CD8-positive, alpha-beta memory T cell (primary cell): Measurements from ENCODE around the gene VAV2. TPM values are rescaled to one million over a fixed set of nuclear protein-coding genes. Genes with fewer than 3 reads are reported as not detected.

Experiments used
- CTCF ChIA-PET: fragments of 350-600 bp; sonication (Branson Sonifier 250); formaldehyde crosslinking; loops from one replicate; lab custom pipeline; 2021; ENCODE audit warnings: antibody characterized with exemption; lab: Charles Lee
- POLR2A ChIA-PET: fragments of 350-600 bp; sonication (Branson Sonifier 250); formaldehyde crosslinking; loops from one replicate; lab custom pipeline; 2021; ENCODE audit warnings: antibody characterized with exemption; lab: Charles Lee
- DNase-seq, 5 donors: peaks; one replicate each; pipeline versions ENCODE4 v3.0.0 to v3.0.0-alpha.2; 2020 to 2022; ENCODE audit warnings: mixed read lengths in 1 of 5
- H3K27ac ChIP-seq: one replicate; pipeline ENCODE4 v1.7.0; 2013; ENCODE audit warnings: low read depth, mild to moderate bottlenecking, low read length, moderate library complexity
- H3K27me3 ChIP-seq: 2 replicates; pipeline ENCODE4 v1.7.0; 2013; ENCODE audit warnings: low read length, mild to moderate bottlenecking; ENCODE audit not compliant: insufficient read depth, poor library complexity, severe bottlenecking
- H3K36me3 ChIP-seq: 2 replicates; pipeline ENCODE4 v1.7.0; 2013; ENCODE audit warnings: mild to moderate bottlenecking, low read length, moderate library complexity; ENCODE audit not compliant: insufficient read depth
- H3K4me1 ChIP-seq: 2 replicates; pipeline ENCODE4 v1.7.0; 2013; ENCODE audit warnings: mild to moderate bottlenecking, low read length, moderate library complexity; ENCODE audit not compliant: insufficient read depth
- H3K4me3 ChIP-seq: 2 replicates; pipeline ENCODE4 v1.7.0; 2013; ENCODE audit warnings: mild to moderate bottlenecking, low read length
- H3K9me3 ChIP-seq: 2 replicates; pipeline ENCODE4 v1.7.0; 2013; ENCODE audit warnings: mild to moderate bottlenecking, low read length
- H3K27ac Mint-ChIP-seq, 8 donors: one replicate each; pipeline ENCODE4 v1.8.0; 2020 to 2021; ENCODE audit warnings: mixed read lengths in 8 of 8, mild to moderate bottlenecking in 6 of 8, inconsistent platforms in 3 of 8, moderate library complexity in 3 of 8
- H3K27me3 Mint-ChIP-seq, 2 donors: one replicate each; pipeline ENCODE4 v1.8.0; 2020 to 2021; ENCODE audit warnings: mixed read lengths in 2 of 2, mild to moderate bottlenecking in 1 of 2, moderate library complexity in 1 of 2
- H3K36me3 Mint-ChIP-seq, 3 donors: one replicate each; pipeline ENCODE4 v1.8.0; 2020 to 2021; ENCODE audit warnings: mixed read lengths in 3 of 3, inconsistent platforms in 1 of 3, mild to moderate bottlenecking in 1 of 3
- H3K4me1 Mint-ChIP-seq, 3 donors: one replicate each; pipeline ENCODE4 v1.8.0; 2020 to 2021; ENCODE audit warnings: mixed read lengths in 3 of 3, inconsistent platforms in 1 of 3, mild to moderate bottlenecking in 1 of 3
- H3K4me3 Mint-ChIP-seq, 7 donors: one replicate each; pipeline ENCODE4 v1.8.0; 2020 to 2021; ENCODE audit warnings: mixed read lengths in 7 of 7, mild to moderate bottlenecking in 6 of 7, moderate library complexity in 4 of 7, inconsistent platforms in 2 of 7
- H3K9me3 Mint-ChIP-seq, 5 donors: one replicate each; pipeline ENCODE4 v1.8.0; 2020 to 2022; ENCODE audit warnings: mixed read lengths in 5 of 5, mild to moderate bottlenecking in 3 of 5, moderate library complexity in 2 of 5, inconsistent platforms in 1 of 5
- polyA plus RNA-seq: library from polyadenylated mRNA; unstranded; fragments of 300-500 nt; fragmentation: Illumina TruSeq; gene quantifications from one replicate; pipeline ENCODE4 v1.2.3, GENCODE V29; 2021
- total RNA-seq, 2 experiments: library from RNA; stranded (reverse); gene quantifications; one replicate each; pipeline ENCODE4 v1.2.3, GENCODE V29; 2021

VAV2 gene
- total and polyA plus RNA-seq, 3 experiments from 2014 or later: 1.1 to 7.6 (median 6.0) TPM

- peaks cover 24 to 82% (median 30%) of the 10 kb centered on the region in 3 donors for H3K36me3 Mint-ChIP-seq
- peaks cover 11% of the 10 kb centered on the region for H3K36me3 ChIP-seq
- DNase-seq: peak in 1 of 5 donors; percentile 41
- H3K9me3 ChIP-seq: peaks cover 4% of the 10 kb centered on the region
- H3K4me3 Mint-ChIP-seq: no peak overlapping the region
- no peaks in the 10 kb centered on the region for H3K27me3 Mint-ChIP-seq
- peak overlapping the region in 1 of 8 donors; percentile 69 for H3K27ac Mint-ChIP-seq
- no peaks in the 10 kb centered on the region for H3K4me1 ChIP-seq
- H3K27me3 ChIP-seq: no peaks in the 10 kb centered on the region
- H3K4me1 Mint-ChIP-seq: peaks cover 0 to 2% (median 0%) of the 10 kb centered on the region in 3 donors
- H3K9me3 Mint-ChIP-seq: peaks cover 2 to 14% (median 5%) of the 10 kb centered on the region in 5 donors
- H3K27ac ChIP-seq: no peak overlapping the region
- ChIA-PET CTCF (interaction anchor here (1.3 kb wide), 1 partner anchor 10 kb away, joined by 4 read pairs; no protein-coding TSS in a partner anchor), POLR2A (no interaction called here)
- H3K4me3 ChIP-seq: no peak overlapping the region
Measured at GRCh38 chr9:134035041-134036039, 43.2 kb upstream of the VAV2 start.

- H3K27me3 ChIP-seq: no peaks in the 10 kb centered on the region
- no peaks in the 10 kb centered on the region for H3K4me1 ChIP-seq
- peaks cover 0 to under 1% (median 0%) of the 10 kb centered on the region in 3 donors for H3K4me1 Mint-ChIP-seq
- no peak overlapping the region for H3K27ac ChIP-seq
- no peak for DNase-seq
- no peak overlapping the region for H3K4me3 Mint-ChIP-seq
- H3K27me3 Mint-ChIP-seq: no peaks in the 10 kb centered on the region
- H3K9me3 Mint-ChIP-seq: peaks cover 2 to 13% (median 5%) of the 10 kb centered on the region in 5 donors
- ChIA-PET POLR2A (no interaction called here), CTCF (interaction anchor here (1.3 kb wide), 1 partner anchor 9 kb away, joined by 4 read pairs; no protein-coding TSS in a partner anchor)
- H3K36me3 Mint-ChIP-seq: peaks cover 22 to 75% (median 23%) of the 10 kb centered on the region in 3 donors
- H3K9me3 ChIP-seq: peaks cover 4% of the 10 kb centered on the region
- no peak overlapping the region for H3K4me3 ChIP-seq
- peaks cover 11% of the 10 kb centered on the region for H3K36me3 ChIP-seq
- H3K27ac Mint-ChIP-seq: peak overlapping the region in 1 of 8 donors; percentile 73
Measured at GRCh38 chr9:134034215-134035040, 42.3 kb upstream of the VAV2 start.

- Mint-ChIP-seq H3K9me3 (peaks cover 0 to 7% (median 2%) of the 10 kb centered on the region in 5 donors), H3K4me3 (no peak overlapping the region), H3K4me1 (no peaks in the 10 kb centered on the region), H3K36me3 (peaks cover 15 to 69% (median 18%) of the 10 kb centered on the region in 3 donors), H3K27ac (peak overlapping the region in 1 of 8 donors; percentile 73), H3K27me3 (no peaks in the 10 kb centered on the region)
- POLR2A ChIA-PET: interaction anchor here (0.6 kb wide), 1 partner anchor 9 kb away, joined by 7 read pairs; the partner anchor contains the start of gene BRD3OS
- peaks cover 9% of the 10 kb centered on the region for H3K36me3 ChIP-seq
- CTCF ChIA-PET: interaction anchor here (1.3 kb wide), 1 partner anchor 8 kb away, joined by 4 read pairs; no protein-coding TSS in a partner anchor
- H3K27ac ChIP-seq: no peak overlapping the region
- no peaks in the 10 kb centered on the region for H3K4me1 ChIP-seq
- peaks cover 3% of the 10 kb centered on the region for H3K9me3 ChIP-seq
- no peaks in the 10 kb centered on the region for H3K27me3 ChIP-seq
- peak in 1 of 5 donors; percentile 43 for DNase-seq
- H3K4me3 ChIP-seq: no peak overlapping the region
Measured at GRCh38 chr9:134033516-134034214, 41.5 kb upstream of the VAV2 start.

GRCh38 chr9:134032456-134033222, 40.5 kb upstream of the VAV2 start:
- Mint-ChIP-seq H3K27me3 (no peaks in the 10 kb centered on the region), H3K4me1 (peaks cover 0 to 4% (median 0%) of the 10 kb centered on the region in 3 donors), H3K36me3 (peaks cover 6 to 65% (median 9%) of the 10 kb centered on the region in 3 donors), H3K27ac (peak overlapping the region in 1 of 8 donors; percentile 58), H3K4me3 (no peak overlapping the region), H3K9me3 (peaks cover 0 to 2% (median 0%) of the 10 kb centered on the region in 5 donors)
- Histone ChIP-seq H3K27me3 (no peaks in the 10 kb centered on the region), H3K27ac (no peak overlapping the region), H3K9me3 (no peaks in the 10 kb centered on the region), H3K36me3 (peaks cover 6% of the 10 kb centered on the region), H3K4me3 (no peak overlapping the region), H3K4me1 (no peaks in the 10 kb centered on the region)
- ChIA-PET POLR2A (interaction anchor here (0.6 kb wide), 1 partner anchor 8 kb away, joined by 7 read pairs; the partner anchor contains the start of gene BRD3OS), CTCF (no interaction called here)
- DNase-seq: no peak

- no peaks in the 10 kb centered on the region for H3K9me3 ChIP-seq
- H3K36me3 ChIP-seq: peaks cover 6% of the 10 kb centered on the region
- Mint-ChIP-seq H3K27ac (no peak overlapping the region), H3K4me1 (peaks cover 0 to 9% (median 4%) of the 10 kb centered on the region in 3 donors), H3K27me3 (no peaks in the 10 kb centered on the region), H3K4me3 (no peak overlapping the region), H3K36me3 (peaks cover 6 to 64% (median 8%) of the 10 kb centered on the region in 3 donors), H3K9me3 (peaks cover 0 to 2% (median 0%) of the 10 kb centered on the region in 5 donors)
- H3K27me3 ChIP-seq: no peaks in the 10 kb centered on the region
- ChIA-PET POLR2A (no interaction called here), CTCF (no interaction called here)
- no peaks in the 10 kb centered on the region for H3K4me1 ChIP-seq
- DNase-seq: no peak
- H3K4me3 ChIP-seq: no peak overlapping the region
- no peak overlapping the region for H3K27ac ChIP-seq
Measured at GRCh38 chr9:134031783-134032182, 39.7 kb upstream of the VAV2 start.

DNA sequence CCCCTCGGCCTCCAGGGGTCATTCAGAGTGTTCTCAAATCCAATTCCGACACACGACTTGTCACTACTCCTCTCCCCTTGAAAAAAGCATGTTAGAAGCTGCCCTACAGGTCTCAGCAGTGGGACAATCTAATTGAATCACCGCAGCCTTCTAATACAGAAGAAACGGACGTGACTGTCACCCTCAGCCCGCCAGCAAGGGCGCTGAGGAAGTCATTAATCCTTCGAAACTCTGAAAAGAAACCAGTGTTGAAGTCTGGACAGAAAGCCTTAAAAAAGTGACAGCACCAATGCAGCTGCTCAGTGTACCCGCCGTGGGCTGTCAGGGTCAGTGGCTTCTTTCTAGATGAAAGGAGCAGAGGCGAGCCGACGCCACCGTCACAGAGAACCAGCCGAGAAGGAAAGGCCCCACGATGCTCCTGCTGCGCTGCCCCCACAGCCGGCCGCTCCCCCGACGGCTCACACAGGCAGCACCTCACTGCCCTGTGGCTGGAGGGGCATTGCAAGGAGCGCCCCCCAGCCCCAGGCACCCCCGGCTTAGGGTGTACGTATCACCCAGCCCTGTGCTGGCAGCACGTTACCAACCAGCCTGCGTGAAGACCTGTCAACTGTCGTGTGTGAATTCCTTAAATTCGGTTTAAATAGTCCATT, 38.8 kb upstream of the VAV2 start:
- no peaks in the 10 kb centered on the region for H3K27me3 ChIP-seq
- no peaks in the 10 kb centered on the region for H3K27me3 Mint-ChIP-seq
- H3K4me3 Mint-ChIP-seq: no peak overlapping the region
- H3K36me3 ChIP-seq: peaks cover 6% of the 10 kb centered on the region
- H3K36me3 Mint-ChIP-seq: peaks cover 6 to 59% (median 6%) of the 10 kb centered on the region in 3 donors
- H3K9me3 Mint-ChIP-seq: no peaks in the 10 kb centered on the region
- DNase-seq: no peak
- ChIA-PET CTCF (no interaction called here), POLR2A (interaction anchor here (0.8 kb wide), 1 partner anchor 249 kb away, joined by 7 read pairs; no protein-coding TSS in a partner anchor)
- H3K4me3 ChIP-seq: no peak overlapping the region
- H3K27ac Mint-ChIP-seq: no peak overlapping the region
- peaks cover 7% of the 10 kb centered on the region for H3K4me1 ChIP-seq
- H3K27ac ChIP-seq: no peak overlapping the region
- peaks cover 0 to 17% (median 9%) of the 10 kb centered on the region in 3 donors for H3K4me1 Mint-ChIP-seq
- H3K9me3 ChIP-seq: no peaks in the 10 kb centered on the region
